ENCODE measurements around the gene GLTP. TPM values are rescaled to one million over a fixed set of nuclear protein-coding genes. Genes with fewer than 3 reads are reported as not detected.

Gene GLTP
- total and polyA plus RNA-seq, 2 of the 4 experiments (the other 2 are of a cell fraction) = 34.4 to 58.4 TPM

GRCh38 chr12:109894939-109895338 lies 14.6 kb upstream of the GLTP start:
- dilution Hi-C loops (cut with HindIII; ENCODE audit: low sequenced_read_pairs, unreplicated experiment) (no loop called here), in situ Hi-C loops (cut with MboI; ENCODE audit: low sequenced_read_pairs) (no loop called here), intact Hi-C loops (cut with micrococcal nuclease) (no loop called here)
- no peak overlapping the region for H3K4ac ChIP-seq (ENCODE audit: low read depth, low read length)
- H3K4me2 ChIP-seq (ENCODE audit: low read depth, low read length) = no peak overlapping the region
- peaks cover 4% of the 10 kb centered on the region; the same call in 1 of the 2 replicates for H3K9me1 ChIP-seq (ENCODE audit: insufficient read depth, low read length)
- H3K23ac ChIP-seq (ENCODE audit: low read depth, low read length) = no peak overlapping the region
- WGBS, 2 experiments (ENCODE audit: extremely low coverage in 2 of 2, insufficient read length in 1 of 2) = no CpG with 5 or more reads among the region's 4 CpGs
- H3K36me3 ChIP-seq (ENCODE audit: control insufficient read depth, insufficient read depth, low read length) = no peaks in the 10 kb centered on the region
- H3K9ac ChIP-seq (ENCODE audit: low read depth, low read length) = no peak overlapping the region
- DNase-seq (no peak), ATAC-seq (ENCODE audit: low read depth) (no peak)
- H4K8ac ChIP-seq (ENCODE audit: low read depth in 2 of 2, low read length in 2 of 2) = no peak overlapping the region
- no peak overlapping the region for H2BK5ac ChIP-seq (ENCODE audit: low read depth, low read length, poor library complexity, severe bottlenecking)
- no peak overlapping the region for H3K4me3 ChIP-seq (ENCODE audit: insufficient read depth, low read depth, low read length)
- H2BK20ac ChIP-seq (ENCODE audit: low read depth, low read length) = no peak overlapping the region
- no peak overlapping the region for H2AK9ac ChIP-seq (replicated peaks; ENCODE audit: low read depth, low read length, poor library complexity)
- no peaks in the 10 kb centered on the region for H3K9me3 ChIP-seq (ENCODE audit: control insufficient read depth, insufficient read depth, low read length)
- POLR2A ChIA-PET (ENCODE audit: unreplicated experiment) = interaction anchor here (0.6 kb wide), 1 partner anchor 12 kb away, joined by 16 read pairs; no protein-coding TSS in a partner anchor
- TF ChIP-seq FOS (IDR thresholded peaks at IDR 0.05; ENCODE audit: low read depth, low read length) = no peak
- TF ChIP-seq MXI1 (IDR thresholded peaks at IDR 0.05; ENCODE audit: borderline replicate concordance, low read depth, low read length) = no peak
- no peak for TF ChIP-seq ELK1 (IDR thresholded peaks at IDR 0.05; ENCODE audit: borderline replicate concordance, low read depth, low read length)
- no peak for TF ChIP-seq CEBPB (IDR thresholded peaks at IDR 0.05; ENCODE audit: low read depth, low read length)
- TF ChIP-seq POLR2A (IDR thresholded peaks at IDR 0.05; ENCODE audit: low read depth, low read length) = no peak
- TF ChIP-seq NFE2L2 (IDR thresholded peaks at IDR 0.05; ENCODE audit: low read depth, low read length) = no peak
- no peak for TF ChIP-seq SMC3 (IDR thresholded peaks at IDR 0.05; ENCODE audit: low read depth, low read length)
- TF ChIP-seq RAD21 (IDR thresholded peaks at IDR 0.05; ENCODE audit: low read length) = no peak
- no peak for TF ChIP-seq USF2 (IDR thresholded peaks at IDR 0.05; ENCODE audit: low read depth, low read length)
- TF ChIP-seq RFX5 (IDR thresholded peaks at IDR 0.05; ENCODE audit: low read depth, low read length) = no peak
- TF ChIP-seq MAZ (IDR thresholded peaks at IDR 0.05; ENCODE audit: borderline replicate concordance, low read depth, low read length) = no peak
- TF ChIP-seq MAFK (IDR thresholded peaks at IDR 0.05; ENCODE audit: low read depth, low read length) = no peak
- no TSS peak for BruUV-seq (replicated peaks)
- no peak overlapping the region for H4K5ac ChIP-seq (ENCODE audit: low read depth, low read length)
- H3K79me1 ChIP-seq (ENCODE audit: low read depth in 1 of 2, low read length in 2 of 2) = peaks cover 0 to 8% of the 10 kb centered on the region in 2 experiments; a peak in 2 of 4 replicates
- H3K4me1 ChIP-seq (ENCODE audit: control insufficient read depth, insufficient read depth, low read length) = peaks cover 3% of the 10 kb centered on the region; the same call in 1 of the 2 replicates
- H4K20me1 ChIP-seq (ENCODE audit: insufficient read depth, low read length) = no peaks in the 10 kb centered on the region
- H2BK15ac ChIP-seq (ENCODE audit: low read depth, low read length) = no peak overlapping the region
- no peak overlapping the region for H3K56ac ChIP-seq (ENCODE audit: extremely low read depth, insufficient read depth, low read length)
- no peak overlapping the region for H3K14ac ChIP-seq (replicated peaks; ENCODE audit: low read depth, low read length)
- no peak overlapping the region for H4K91ac ChIP-seq (ENCODE audit: insufficient read depth, low read depth, low read length)
- H2BK120ac ChIP-seq (ENCODE audit: low read depth, low read length) = no peak overlapping the region
- no peaks in the 10 kb centered on the region; the same call in 1 of the 2 replicates for H3K27me3 ChIP-seq (ENCODE audit: control insufficient read depth, insufficient read depth, low read length)
- no peak overlapping the region for H2AK5ac ChIP-seq (ENCODE audit: low read depth, low read length)
- no peak overlapping the region for H3K18ac ChIP-seq (ENCODE audit: low read depth, low read length)
- H3K27ac ChIP-seq (ENCODE audit: insufficient read depth, low read length) = no peak overlapping the region
- CTCF ChIA-PET = interaction anchor here (0.6 kb wide), 1 partner anchor 54 kb away, joined by 3 read pairs; no protein-coding TSS in a partner anchor
- H2AFZ ChIP-seq (replicated peaks; ENCODE audit: low read length, poor library complexity) = no peak overlapping the region
